ENCODE results near the gene KCTD17.

The KCTD17 gene

GRCh38 chr22:37023743-37024338 lies 27.7 kb upstream of the KCTD17 start:
- Histone ChIP-seq H3K9ac (ENCODE audit: low read depth, low read length, poor library complexity) (no peak overlapping the region), H2AK5ac (ENCODE audit: low read depth, low read length) (no peak overlapping the region), H3K27me3 (ENCODE audit: control insufficient read depth in 3 of 3, insufficient read depth in 3 of 3, low read depth in 1 of 3, low read length in 3 of 3) (no peaks in the 10 kb centered on the region), H3K4me3 (ENCODE audit: low read length in 2 of 2) (no peak overlapping the region), H2BK120ac (ENCODE audit: low read depth, low read length) (no peak overlapping the region), H3K4ac (ENCODE audit: low read length) (no peak overlapping the region), H3K14ac (ENCODE audit: low read length) (peak overlapping the region; percentile 38), H2BK12ac (ENCODE audit: low read length) (no peak overlapping the region), H3K27ac (replicated peaks; ENCODE audit: low read length) (no peak overlapping the region), H3K36me3 (replicated peaks in 1 of 2; ENCODE audit: control insufficient read depth in 2 of 2, insufficient read depth in 2 of 2, low read length in 2 of 2) (peaks cover 37 to 67% of the 10 kb centered on the region in 2 donors), H4K8ac (ENCODE audit: low read depth, low read length) (no peak overlapping the region), H2BK5ac (ENCODE audit: low read length) (peak overlapping the region; percentile 75), H3K79me1 (ENCODE audit: low read depth, low read length) (peaks cover 27% of the 10 kb centered on the region), H3K9me3 (replicated peaks in 1 of 2; ENCODE audit: control insufficient read depth in 2 of 2, insufficient read depth in 1 of 2, low read depth in 1 of 2, low read length in 2 of 2) (no peaks in the 10 kb centered on the region), H3K4me1 (ENCODE audit: control insufficient read depth in 2 of 2, insufficient read depth in 1 of 2, low read depth in 1 of 2, low read length in 2 of 2) (peaks cover 0 to 7% of the 10 kb centered on the region in 2 donors), H3K4me2 (ENCODE audit: insufficient read depth, low read length, poor library complexity, severe bottlenecking) (no peak overlapping the region), H2BK15ac (ENCODE audit: low read length) (no peak overlapping the region), H4K91ac (ENCODE audit: low read depth, low read length, poor library complexity) (no peak overlapping the region), H2AFZ (ENCODE audit: low read length) (no peak overlapping the region), H3K23ac (ENCODE audit: low read depth, low read length, poor library complexity) (peak overlapping the region; percentile 80), H3K18ac (ENCODE audit: low read length) (no peak overlapping the region)
- DNase-seq (ENCODE audit: low spot score), result no peak
- no CpG with 5 or more reads among the region's 34 CpGs for WGBS, 2 donors (ENCODE audit: extremely low coverage in 2 of 2, insufficient read length in 2 of 2, insufficient replicate concordance in 1 of 2)

DNA sequence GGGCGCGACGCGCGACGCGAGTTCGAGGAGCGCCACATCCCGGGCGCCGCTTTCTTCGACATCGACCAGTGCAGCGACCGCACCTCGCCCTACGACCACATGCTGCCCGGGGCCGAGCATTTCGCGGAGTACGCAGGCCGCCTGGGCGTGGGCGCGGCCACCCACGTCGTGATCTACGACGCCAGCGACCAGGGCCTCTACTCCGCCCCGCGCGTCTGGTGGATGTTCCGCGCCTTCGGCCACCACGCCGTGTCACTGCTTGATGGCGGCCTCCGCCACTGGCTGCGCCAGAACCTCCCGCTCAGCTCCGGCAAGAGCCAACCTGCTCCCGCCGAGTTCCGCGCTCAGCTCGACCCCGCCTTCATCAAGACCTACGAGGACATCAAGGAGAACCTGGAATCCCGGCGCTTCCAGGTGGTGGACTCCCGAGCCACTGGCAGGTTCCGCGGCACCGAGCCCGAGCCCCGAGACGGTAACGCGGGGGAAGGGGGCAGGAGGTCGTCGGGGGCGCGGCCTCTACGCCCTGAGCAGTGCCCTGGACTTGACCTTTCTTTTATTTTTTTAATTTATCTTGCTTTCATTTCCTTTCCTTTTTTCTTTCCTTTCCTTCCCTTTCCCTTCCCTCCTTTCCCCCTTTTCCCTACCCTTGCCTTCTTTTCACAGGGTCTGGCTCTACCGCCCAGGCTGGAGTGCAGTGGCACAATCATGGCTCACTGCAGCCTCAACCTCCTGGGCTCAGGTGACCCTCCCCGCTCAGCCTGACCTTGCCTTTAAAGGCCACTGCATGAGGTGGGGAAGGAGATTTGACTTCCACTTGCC lies 27.0 kb upstream of the KCTD17 start:
- H3K9ac ChIP-seq (ENCODE audit: low read depth, low read length, poor library complexity), result no peak overlapping the region
- WGBS, 2 donors (ENCODE audit: extremely low coverage in 2 of 2, insufficient read length in 2 of 2, insufficient replicate concordance in 1 of 2), result no CpG with 5 or more reads among the region's 71 CpGs
- no peak overlapping the region for H3K4me3 ChIP-seq (ENCODE audit: low read length in 2 of 2)

GRCh38 chr22:37025500-37026070 lies 26.0 kb upstream of the KCTD17 start:
- Histone ChIP-seq H2BK120ac (ENCODE audit: low read depth, low read length) (no peak overlapping the region), H3K18ac (ENCODE audit: low read length) (no peak overlapping the region), H3K23ac (ENCODE audit: low read depth, low read length, poor library complexity) (no peak overlapping the region)

More for the DNA sequence above, 27.0 kb upstream of the KCTD17 start:
- Histone ChIP-seq H3K9me3 (replicated peaks in 1 of 2; ENCODE audit: control insufficient read depth in 2 of 2, insufficient read depth in 1 of 2, low read depth in 1 of 2, low read length in 2 of 2) (no peaks in the 10 kb centered on the region), H3K36me3 (replicated peaks in 1 of 2; ENCODE audit: control insufficient read depth in 2 of 2, insufficient read depth in 2 of 2, low read length in 2 of 2) (peaks cover 42 to 74% of the 10 kb centered on the region in 2 donors), H3K14ac (ENCODE audit: low read length) (no peak overlapping the region), H2BK120ac (ENCODE audit: low read depth, low read length) (no peak overlapping the region), H3K23ac (ENCODE audit: low read depth, low read length, poor library complexity) (no peak overlapping the region), H2AFZ (ENCODE audit: low read length) (no peak overlapping the region), H3K4me1 (ENCODE audit: control insufficient read depth in 2 of 2, insufficient read depth in 1 of 2, low read depth in 1 of 2, low read length in 2 of 2) (peaks cover 0 to 7% of the 10 kb centered on the region in 2 donors), H4K91ac (ENCODE audit: low read depth, low read length, poor library complexity) (no peak overlapping the region), H4K8ac (ENCODE audit: low read depth, low read length) (no peak overlapping the region), H2BK5ac (ENCODE audit: low read length) (no peak overlapping the region), H3K27ac (replicated peaks; ENCODE audit: low read length) (no peak overlapping the region), H3K27me3 (ENCODE audit: control insufficient read depth in 3 of 3, insufficient read depth in 3 of 3, low read depth in 1 of 3, low read length in 3 of 3) (no peaks in the 10 kb centered on the region), H2BK12ac (ENCODE audit: low read length) (no peak overlapping the region), H3K4ac (ENCODE audit: low read length) (no peak overlapping the region), H2AK5ac (ENCODE audit: low read depth, low read length) (no peak overlapping the region), H3K4me2 (ENCODE audit: insufficient read depth, low read length, poor library complexity, severe bottlenecking) (no peak overlapping the region), H3K79me1 (ENCODE audit: low read depth, low read length) (peaks cover 24% of the 10 kb centered on the region), H3K18ac (ENCODE audit: low read length) (peak overlapping the region; percentile 28), H2BK15ac (ENCODE audit: low read length) (no peak overlapping the region)
- no peak for DNase-seq (ENCODE audit: low spot score)

DNA sequence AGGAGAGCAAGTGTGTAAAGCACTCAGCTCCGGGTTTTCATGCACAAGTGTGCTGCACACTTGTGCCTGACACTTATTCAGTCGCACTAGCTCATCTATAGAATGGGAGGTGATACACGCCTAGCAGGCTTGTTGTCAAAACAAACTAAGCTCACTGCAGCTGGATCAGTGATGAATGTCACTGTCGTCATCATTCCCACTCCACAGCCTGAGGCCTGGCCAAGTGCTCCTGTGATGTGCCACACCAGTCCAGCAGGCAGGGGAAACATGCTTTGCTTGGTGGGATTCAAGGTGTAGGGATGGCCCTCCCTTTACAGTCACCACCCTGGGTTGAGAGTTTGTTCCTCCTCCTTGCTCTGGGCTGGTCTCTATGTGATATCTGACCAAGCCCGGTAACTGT lies 25.2 kb upstream of the KCTD17 start:
- Histone ChIP-seq H2AFZ (ENCODE audit: low read length) (no peak overlapping the region), H2AK5ac (ENCODE audit: low read depth, low read length) (no peak overlapping the region), H2BK120ac (ENCODE audit: low read depth, low read length) (no peak overlapping the region), H3K18ac (ENCODE audit: low read length) (no peak overlapping the region), H3K36me3 (replicated peaks in 1 of 2; ENCODE audit: control insufficient read depth in 2 of 2, insufficient read depth in 2 of 2, low read length in 2 of 2) (peaks cover 45 to 84% of the 10 kb centered on the region in 2 donors), H2BK15ac (ENCODE audit: low read length) (no peak overlapping the region), H3K9me3 (replicated peaks in 1 of 2; ENCODE audit: control insufficient read depth in 2 of 2, insufficient read depth in 1 of 2, low read depth in 1 of 2, low read length in 2 of 2) (no peaks in the 10 kb centered on the region), H3K4me2 (ENCODE audit: insufficient read depth, low read length, poor library complexity, severe bottlenecking) (no peak overlapping the region), H3K9ac (ENCODE audit: low read depth, low read length, poor library complexity) (peak overlapping the region; percentile 2), H3K4me3 (ENCODE audit: low read length in 2 of 2) (no peak overlapping the region), H2BK12ac (ENCODE audit: low read length) (no peak overlapping the region), H3K27me3 (ENCODE audit: control insufficient read depth in 3 of 3, insufficient read depth in 3 of 3, low read depth in 1 of 3, low read length in 3 of 3) (no peaks in the 10 kb centered on the region), H3K27ac (replicated peaks; ENCODE audit: low read length) (no peak overlapping the region), H3K23ac (ENCODE audit: low read depth, low read length, poor library complexity) (no peak overlapping the region), H2BK5ac (ENCODE audit: low read length) (no peak overlapping the region), H4K8ac (ENCODE audit: low read depth, low read length) (no peak overlapping the region), H3K79me1 (ENCODE audit: low read depth, low read length) (peaks cover 21% of the 10 kb centered on the region), H4K91ac (ENCODE audit: low read depth, low read length, poor library complexity) (no peak overlapping the region), H3K14ac (ENCODE audit: low read length) (no peak overlapping the region), H3K4me1 (ENCODE audit: control insufficient read depth in 2 of 2, insufficient read depth in 1 of 2, low read depth in 1 of 2, low read length in 2 of 2) (peaks cover 0 to 2% of the 10 kb centered on the region in 2 donors), H3K4ac (ENCODE audit: low read length) (no peak overlapping the region)
- DNase-seq (ENCODE audit: low spot score), result no peak
- no CpG with 5 or more reads among the region's 5 CpGs for WGBS, 2 donors (ENCODE audit: extremely low coverage in 2 of 2, insufficient read length in 2 of 2, insufficient replicate concordance in 1 of 2)

More at GRCh38 chr22:37025500-37026070, 26.0 kb upstream of the KCTD17 start:
- Histone ChIP-seq H3K27ac (replicated peaks; ENCODE audit: low read length) (no peak overlapping the region), H3K4me2 (ENCODE audit: insufficient read depth, low read length, poor library complexity, severe bottlenecking) (no peak overlapping the region), H2BK5ac (ENCODE audit: low read length) (no peak overlapping the region), H3K9me3 (replicated peaks in 1 of 2; ENCODE audit: control insufficient read depth in 2 of 2, insufficient read depth in 1 of 2, low read depth in 1 of 2, low read length in 2 of 2) (no peaks in the 10 kb centered on the region), H3K79me1 (ENCODE audit: low read depth, low read length) (peaks cover 24% of the 10 kb centered on the region), H3K14ac (ENCODE audit: low read length) (no peak overlapping the region), H3K4me1 (ENCODE audit: control insufficient read depth in 2 of 2, insufficient read depth in 1 of 2, low read depth in 1 of 2, low read length in 2 of 2) (peaks cover 0 to 5% of the 10 kb centered on the region in 2 donors), H3K9ac (ENCODE audit: low read depth, low read length, poor library complexity) (no peak overlapping the region), H4K91ac (ENCODE audit: low read depth, low read length, poor library complexity) (no peak overlapping the region), H3K4ac (ENCODE audit: low read length) (no peak overlapping the region), H2BK15ac (ENCODE audit: low read length) (no peak overlapping the region), H4K8ac (ENCODE audit: low read depth, low read length) (no peak overlapping the region), H3K36me3 (replicated peaks in 1 of 2; ENCODE audit: control insufficient read depth in 2 of 2, insufficient read depth in 2 of 2, low read length in 2 of 2) (peaks cover 47 to 85% of the 10 kb centered on the region in 2 donors), H2AFZ (ENCODE audit: low read length) (no peak overlapping the region), H2BK12ac (ENCODE audit: low read length) (no peak overlapping the region), H3K4me3 (ENCODE audit: low read length in 2 of 2) (no peak overlapping the region), H3K27me3 (ENCODE audit: control insufficient read depth in 3 of 3, insufficient read depth in 3 of 3, low read depth in 1 of 3, low read length in 3 of 3) (no peaks in the 10 kb centered on the region), H2AK5ac (ENCODE audit: low read depth, low read length) (no peak overlapping the region)
- no peak for DNase-seq (ENCODE audit: low spot score)
- WGBS, 2 donors (ENCODE audit: extremely low coverage in 2 of 2, insufficient read length in 2 of 2, insufficient replicate concordance in 1 of 2), result no CpG with 5 or more reads among the region's 10 CpGs
